Lung (tissue), 12 donors: ENCODE measurements around the gene FBN2. TPM values are rescaled to one million over a fixed set of nuclear protein-coding genes. Genes with fewer than 3 reads are reported as not detected.

Experiments
- ATAC-seq: fragments of 200-7000 bp; cut with Tn5 transposase; one replicate; pipeline ENCODE4 v1.9.1; 2020; ENCODE audit warnings: moderate number of reproducible peaks; ENCODE audit not compliant: insufficient read depth, low FRiP score
- DNase-seq, 3 donors: peaks; one replicate each; pipeline ENCODE4 v3.0.0-alpha.2; 2013 to 2017
- H3K27ac ChIP-seq, 2 donors: one replicate each; pipeline ENCODE4 v1.5.1; 2013; ENCODE audit warnings: mild to moderate bottlenecking in 2 of 2, moderate library complexity in 2 of 2, control low read depth in 1 of 2, inconsistent platforms in 1 of 2, low read depth in 1 of 2, low read length in 1 of 2
- H3K27me3 ChIP-seq, 3 donors: one replicate each; pipeline ENCODE4 v1.5.1; 2013; ENCODE audit warnings: low read length in 2 of 3; ENCODE audit not compliant: control insufficient read depth in 3 of 3, insufficient read depth in 3 of 3
- H3K36me3 ChIP-seq, 4 donors: one replicate each; pipeline ENCODE4 v1.5.1; 2013; ENCODE audit warnings: low read length in 4 of 4, mild to moderate bottlenecking in 1 of 4, moderate library complexity in 1 of 4; ENCODE audit not compliant: control insufficient read depth in 4 of 4, insufficient read depth in 4 of 4
- H3K4me1 ChIP-seq, 5 donors: one replicate each; pipeline ENCODE4 v1.5.1; 2013; ENCODE audit warnings: low read length in 5 of 5, mild to moderate bottlenecking in 2 of 5, moderate library complexity in 1 of 5; ENCODE audit not compliant: control insufficient read depth in 5 of 5, insufficient read depth in 5 of 5
- H3K4me3 ChIP-seq: one replicate; pipeline ENCODE4 v1.5.1; 2013; ENCODE audit warnings: mild to moderate bottlenecking, control low read depth, moderate library complexity
- H3K9ac ChIP-seq, 2 donors: one replicate each; pipeline ENCODE4 v1.5.1; 2013; ENCODE audit warnings: low read length in 2 of 2, control low read depth in 1 of 2; ENCODE audit not compliant: insufficient read depth in 1 of 2
- H3K9me3 ChIP-seq, 4 donors: one replicate each; pipeline ENCODE4 v1.5.1; 2013; ENCODE audit warnings: low read length in 3 of 4, mild to moderate bottlenecking in 1 of 4, moderate library complexity in 1 of 4; ENCODE audit not compliant: control insufficient read depth in 4 of 4, insufficient read depth in 3 of 4
- CTCF ChIP-seq: IDR thresholded peaks from 2 replicates; pipeline ENCODE4 v1.5.1; 2012; ENCODE audit warnings: mild to moderate bottlenecking; ENCODE audit errors: control extremely low read depth, extremely low read depth
- WGBS, 2 donors: extraction: QIAGEN DNeasy Blood & Tissue Kit; methylation state at CpG; one replicate each; pipeline ENCODE4 v1.1.7; 2013; 5-methylcytosine and 5-hydroxymethylcytosine counted together
- polyA plus RNA-seq, 2 donors: library from polyadenylated mRNA; stranded (reverse); fragments of 200-250 nt; gene quantifications; one replicate each; pipeline ENCODE4 v1.2.1, GENCODE V29; 2013
- total RNA-seq, 2 donors: library from RNA; depleted of rRNA in 1 of 2; stranded (reverse); fragments of >200 nt in 1 of 2; gene quantifications; one replicate each; pipeline ENCODE4 v1.2.1, GENCODE V29; 2014 to 2021
- donor health status: control.
- donor health status: control.
- donor health status: Bipolar disorder and iron deficiency.
- donor health status: healthy.
- donor health status: DM: yes; HTN: yes; CAD: no.

Gene FBN2
- total and polyA plus RNA-seq, 4 donors, result 0.06 to 13.1 (median 1.1) TPM

- TF ChIP-seq CTCF, result no peak
- H3K27ac ChIP-seq, result no peak overlapping the region
- peaks cover 0 to 12% (median 2%) of the 10 kb centered on the region in 4 donors for H3K9me3 ChIP-seq
- ATAC-seq (no peak), DNase-seq (no peak)
- no peak overlapping the region for H3K4me3 ChIP-seq
- no peaks in the 10 kb centered on the region for H3K36me3 ChIP-seq
- H3K9ac ChIP-seq, result no peak overlapping the region
- no peaks in the 10 kb centered on the region for H3K27me3 ChIP-seq
- no peaks in the 10 kb centered on the region for H3K4me1 ChIP-seq
Measured at GRCh38 chr5:128553747-128554146, 15.7 kb upstream of the FBN2 start.

DNA sequence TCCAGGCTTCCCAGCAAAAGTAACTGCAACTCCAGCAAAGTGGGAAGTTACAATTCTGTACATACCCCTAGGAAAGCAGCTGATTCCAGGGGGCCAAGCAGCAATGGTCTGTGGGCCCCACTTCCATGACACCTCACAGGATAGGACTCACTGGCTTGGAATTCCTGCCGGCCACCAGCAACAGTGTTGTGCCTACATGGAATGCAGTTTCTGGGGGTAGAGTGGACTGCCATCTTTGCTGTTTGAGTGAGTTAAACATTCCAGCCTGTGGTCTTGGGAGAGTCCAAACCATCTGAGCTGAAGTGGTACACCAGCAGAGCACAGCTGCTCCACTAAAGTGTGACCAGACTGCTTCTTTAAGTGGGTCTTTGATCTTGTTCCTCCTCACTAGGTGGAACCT, 13.4 kb upstream of the FBN2 start:
- ATAC-seq (no peak), DNase-seq (no peak)
- no peak for TF ChIP-seq CTCF
- no peaks in the 10 kb centered on the region for H3K36me3 ChIP-seq
- WGBS, 2 donors, result 100% methylated on average over 1 of the region's 1 CpG
- peaks cover 0 to 12% (median 3%) of the 10 kb centered on the region in 4 donors for H3K9me3 ChIP-seq
- no peak overlapping the region for H3K27ac ChIP-seq
- H3K9ac ChIP-seq, result no peak overlapping the region
- no peak overlapping the region for H3K4me3 ChIP-seq
- H3K4me1 ChIP-seq, result no peaks in the 10 kb centered on the region
- no peaks in the 10 kb centered on the region for H3K27me3 ChIP-seq

GRCh38 chr5:128549496-128549895, 11.5 kb upstream of the FBN2 start:
- DNase-seq, result no peak

More at GRCh38 chr5:128549496-128549895, 11.5 kb upstream of the FBN2 start:
- no peak overlapping the region for H3K9ac ChIP-seq
- H3K4me1 ChIP-seq, result no peaks in the 10 kb centered on the region
- ATAC-seq, result no peak
- no peak for TF ChIP-seq CTCF
- no peak overlapping the region for H3K4me3 ChIP-seq
- H3K27ac ChIP-seq, result no peak overlapping the region
- H3K27me3 ChIP-seq, result no peaks in the 10 kb centered on the region
- H3K9me3 ChIP-seq, result peaks cover 2 to 12% (median 3%) of the 10 kb centered on the region in 4 donors
- H3K36me3 ChIP-seq, result no peaks in the 10 kb centered on the region
